T-helper 9 cell (primary cell): Measurements from ENCODE around the gene MYO1E.

ENCODE experiments used
- DNase-seq: peaks from one replicate; pipeline ENCODE4 v3.0.0-alpha.2; 2020

MYO1E gene

GRCh38 chr15:59258317-59258716, 114.4 kb downstream of the MYO1E start:
- no peak for DNase-seq

- DNase-seq = no peak
Observed at GRCh38 chr15:59257140-59257539, 115.5 kb downstream of the MYO1E start.

GRCh38 chr15:59256482-59256881, 116.2 kb downstream of the MYO1E start:
- DNase-seq = no peak

- no peak for DNase-seq
Observed at GRCh38 chr15:59255680-59256336, 116.9 kb downstream of the MYO1E start.

- no peak for DNase-seq
Observed at GRCh38 chr15:59252137-59252536, 120.5 kb downstream of the MYO1E start.

GRCh38 chr15:59251001-59251845, 121.4 kb downstream of the MYO1E start:
- no peak for DNase-seq

GRCh38 chr15:59250249-59250648, 122.4 kb downstream of the MYO1E start:
- DNase-seq = no peak

GRCh38 chr15:59249816-59250215, 122.9 kb downstream of the MYO1E start:
- no peak for DNase-seq

GRCh38 chr15:59247364-59247763, 125.3 kb downstream of the MYO1E start:
- DNase-seq = peak; percentile 10

GRCh38 chr15:59245559-59245958, 127.1 kb downstream of the MYO1E start:
- DNase-seq = no peak

- no peak for DNase-seq
Observed at GRCh38 chr15:59244337-59244736, 128.3 kb downstream of the MYO1E start.

- no peak for DNase-seq
Observed at GRCh38 chr15:59243622-59244021, 129.0 kb downstream of the MYO1E start.

GRCh38 chr15:59242649-59243048, 130.0 kb downstream of the MYO1E start:
- no peak for DNase-seq

GRCh38 chr15:59240036-59240435, 132.6 kb downstream of the MYO1E start:
- no peak for DNase-seq

- DNase-seq = no peak
Observed at GRCh38 chr15:59237924-59238331, 134.7 kb downstream of the MYO1E start.

- no peak for DNase-seq
Observed at GRCh38 chr15:59237119-59237855, 135.4 kb downstream of the MYO1E start.

- no peak for DNase-seq
Observed at GRCh38 chr15:59236394-59236793, 136.3 kb downstream of the MYO1E start.

- no peak for DNase-seq
Observed at GRCh38 chr15:59232476-59232875, 140.2 kb downstream of the MYO1E start.

- DNase-seq = no peak
Observed at GRCh38 chr15:59230531-59231055, 142.1 kb downstream of the MYO1E start.

GRCh38 chr15:59229453-59229852, 143.2 kb downstream of the MYO1E start:
- DNase-seq = no peak

GRCh38 chr15:59229015-59229414, 143.7 kb downstream of the MYO1E start:
- no peak for DNase-seq

- no peak for DNase-seq
Observed at GRCh38 chr15:59227021-59227420, 145.7 kb downstream of the MYO1E start.

GRCh38 chr15:59224474-59224873, 148.2 kb downstream of the MYO1E start:
- DNase-seq = no peak
